Activated naive CD8-positive, alpha-beta T cell treated with anti-CD3 and anti-CD28 coated beads for 36 hours (primary cell): ENCODE results near the gene LGALSL. TPM values are rescaled to one million over a fixed set of nuclear protein-coding genes. Genes with fewer than 3 reads are reported as not detected.

Experiments
- DNase-seq: peaks from one replicate; pipeline ENCODE4 v3.0.0; 2021
- H3K27ac Mint-ChIP-seq: one replicate; pipeline ENCODE4 v1.8.0; 2022; ENCODE audit warnings: mild to moderate bottlenecking, moderate library complexity, mixed read lengths
- H3K27me3 Mint-ChIP-seq: one replicate; pipeline ENCODE4 v1.8.0; 2022; ENCODE audit warnings: mild to moderate bottlenecking, mixed read lengths
- H3K36me3 Mint-ChIP-seq: one replicate; pipeline ENCODE4 v1.8.0; 2021; ENCODE audit warnings: mild to moderate bottlenecking, mixed read lengths
- H3K4me1 Mint-ChIP-seq: one replicate; pipeline ENCODE4 v1.8.0; 2021; ENCODE audit warnings: mixed read lengths
- H3K4me3 Mint-ChIP-seq: one replicate; pipeline ENCODE4 v1.8.0; 2022; ENCODE audit warnings: mild to moderate bottlenecking, moderate library complexity, mixed read lengths
- H3K9me3 Mint-ChIP-seq: one replicate; pipeline ENCODE4 v1.8.0; 2022; ENCODE audit warnings: mixed read lengths
- total RNA-seq, 2 experiments: library from RNA; stranded (reverse); gene quantifications; one replicate each; pipeline ENCODE4 v1.2.3, GENCODE V29; 2021

The LGALSL gene
- total RNA-seq, 2 experiments from 2014 or later = 4.0 to 4.1 TPM

DNA sequence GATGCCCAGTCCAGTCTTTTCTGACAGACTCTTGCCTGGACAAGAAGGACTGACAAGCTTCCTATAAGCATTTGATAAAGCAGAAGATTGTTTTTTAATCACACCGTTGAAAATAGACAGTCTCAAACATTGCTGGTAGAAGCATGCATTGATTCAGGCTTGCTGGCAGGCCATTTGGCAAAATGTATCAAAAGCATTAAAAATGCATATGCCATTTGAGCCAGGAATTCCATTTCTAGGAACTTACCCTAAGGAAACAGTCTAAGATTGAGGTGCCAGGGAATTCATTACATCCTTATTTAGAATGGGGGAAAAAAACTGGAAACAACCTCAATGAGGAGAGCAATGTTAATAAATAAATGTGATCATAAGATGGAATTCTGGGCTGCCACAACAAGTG is 20.7 kb downstream of the LGALSL start:
- H3K4me3 Mint-ChIP-seq = no peak overlapping the region
- DNase-seq = no peak
- peaks cover 20% of the 10 kb centered on the region for H3K4me1 Mint-ChIP-seq
- H3K27ac Mint-ChIP-seq = no peak overlapping the region
- peaks cover 5% of the 10 kb centered on the region for H3K27me3 Mint-ChIP-seq
- no peaks in the 10 kb centered on the region for H3K36me3 Mint-ChIP-seq
- no peaks in the 10 kb centered on the region for H3K9me3 Mint-ChIP-seq

DNA sequence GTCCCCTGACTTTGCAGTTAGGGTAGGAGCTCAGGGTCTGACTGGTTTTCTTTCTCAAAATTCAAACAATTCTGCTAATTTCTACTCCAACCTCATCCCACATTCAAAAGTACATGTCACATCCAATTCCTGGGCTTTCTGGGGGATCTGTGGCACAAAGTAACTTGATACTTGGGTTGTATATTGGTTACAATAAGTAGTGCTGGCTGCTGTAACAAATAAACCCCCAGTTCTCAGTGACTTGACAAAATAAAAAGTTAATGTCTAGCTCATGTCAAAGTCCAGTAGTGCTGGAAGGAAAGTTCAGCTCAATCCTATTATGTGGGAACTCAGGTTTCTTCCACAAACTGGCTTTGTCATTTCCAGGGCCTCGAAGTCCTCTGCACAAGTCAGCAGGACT is 23.1 kb downstream of the LGALSL start:
- Mint-ChIP-seq H3K36me3 (no peaks in the 10 kb centered on the region), H3K27me3 (peaks cover 5% of the 10 kb centered on the region), H3K4me1 (peaks cover 23% of the 10 kb centered on the region), H3K9me3 (no peaks in the 10 kb centered on the region), H3K4me3 (no peak overlapping the region), H3K27ac (no peak overlapping the region)
- DNase-seq = no peak

DNA sequence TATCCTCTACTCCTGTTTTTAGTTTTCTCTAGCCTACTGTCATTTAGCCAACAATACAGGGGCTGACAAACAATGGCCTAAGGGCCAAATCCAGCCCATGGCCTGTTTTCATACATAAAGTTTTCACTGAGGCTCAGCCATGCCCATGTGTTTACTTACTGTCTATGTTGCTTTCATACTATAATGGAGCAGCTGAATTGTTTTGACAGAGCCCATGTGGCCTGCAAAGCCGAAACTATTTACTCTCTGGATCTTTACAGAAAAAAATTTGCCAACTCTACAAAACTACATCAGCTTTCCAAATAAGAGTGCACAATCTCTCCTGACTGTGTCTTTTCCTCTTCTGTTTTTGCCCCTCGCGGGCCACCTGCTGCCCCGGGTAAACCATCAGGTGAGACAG is 24.0 kb downstream of the LGALSL start:
- no peaks in the 10 kb centered on the region for H3K9me3 Mint-ChIP-seq
- no peak overlapping the region for H3K4me3 Mint-ChIP-seq
- H3K27me3 Mint-ChIP-seq = peaks cover 5% of the 10 kb centered on the region
- H3K36me3 Mint-ChIP-seq = no peaks in the 10 kb centered on the region
- no peak for DNase-seq
- no peak overlapping the region for H3K27ac Mint-ChIP-seq
- peaks cover 23% of the 10 kb centered on the region for H3K4me1 Mint-ChIP-seq

DNA sequence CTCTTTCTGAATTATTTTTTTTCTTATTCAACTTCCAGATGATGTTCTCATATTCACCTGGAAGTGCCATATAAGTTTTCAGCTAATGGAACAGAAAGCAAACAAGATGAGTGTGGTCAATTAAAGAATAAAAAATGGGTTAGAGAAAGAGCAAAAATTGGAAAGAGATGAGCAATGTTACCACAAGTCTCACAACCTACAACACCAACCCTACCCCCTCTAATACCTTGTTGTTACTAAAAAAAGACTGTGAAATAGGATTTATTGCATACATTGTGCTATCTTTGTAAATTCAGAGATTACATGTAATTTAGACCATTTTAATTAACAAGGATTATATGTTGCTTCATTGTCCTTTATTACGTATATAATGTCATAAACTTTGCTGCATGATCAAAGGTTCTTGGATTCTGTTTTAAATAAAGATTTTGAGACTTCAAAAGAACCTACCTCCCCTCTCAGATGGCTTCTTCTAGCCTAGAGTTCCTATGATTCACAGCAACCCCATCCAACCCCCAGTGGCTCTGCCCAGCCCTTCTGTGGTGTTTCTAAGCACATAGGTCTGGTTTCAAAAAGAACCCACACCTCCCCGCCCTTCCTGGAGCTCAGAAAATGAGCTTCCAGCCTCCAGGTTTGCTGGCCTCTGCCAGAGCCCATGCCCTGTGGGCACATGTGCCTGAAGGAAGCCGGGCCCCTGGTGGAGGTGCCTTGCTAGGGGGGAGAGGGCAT is 24.7 kb downstream of the LGALSL start:
- peak; percentile 40 for DNase-seq
- Mint-ChIP-seq H3K36me3 (no peaks in the 10 kb centered on the region), H3K4me3 (no peak overlapping the region), H3K9me3 (no peaks in the 10 kb centered on the region), H3K27ac (peak overlapping the region; percentile 59), H3K27me3 (peaks cover 5% of the 10 kb centered on the region), H3K4me1 (peaks cover 23% of the 10 kb centered on the region)

DNA sequence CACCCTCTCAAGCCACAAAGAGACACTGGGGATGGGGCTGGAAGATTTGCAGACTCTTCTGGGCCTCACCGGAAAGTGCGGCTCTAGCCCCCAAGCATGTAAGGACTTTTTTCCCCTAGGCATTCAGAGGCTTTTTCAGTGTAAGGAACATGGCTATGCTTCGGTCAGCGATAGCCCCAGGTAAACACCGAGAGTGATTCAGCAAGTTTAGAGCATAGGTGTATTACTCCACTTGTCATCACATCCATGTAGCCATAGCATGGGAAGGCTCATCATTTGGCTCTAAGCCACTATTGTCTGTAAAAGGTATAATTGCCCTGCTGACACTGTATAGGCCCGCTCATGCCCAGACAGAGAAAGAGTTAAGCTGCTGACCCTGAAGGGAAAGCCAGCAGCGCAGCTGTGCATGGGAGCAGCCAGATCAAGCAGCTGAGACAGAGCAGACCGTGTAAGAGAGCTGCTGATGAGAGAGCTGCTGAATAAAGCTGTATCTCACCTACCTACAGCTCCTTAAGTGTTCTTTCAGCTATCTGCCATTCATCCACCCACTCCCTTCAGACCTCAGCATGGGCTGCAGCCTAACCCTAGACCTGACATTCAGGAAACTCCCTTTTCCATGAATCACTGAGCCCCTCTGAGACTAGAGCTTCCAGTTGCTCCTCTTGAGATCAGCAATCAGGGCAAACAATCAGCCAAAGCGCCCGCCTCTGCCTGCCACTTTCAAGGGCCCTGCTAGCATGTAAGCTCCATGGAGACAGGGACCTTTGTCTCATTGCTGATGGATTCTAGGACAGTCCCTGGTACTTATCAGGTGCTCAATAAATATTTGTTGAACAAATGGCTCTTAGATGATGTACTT is 25.5 kb downstream of the LGALSL start:
- Mint-ChIP-seq H3K36me3 (no peaks in the 10 kb centered on the region), H3K27me3 (peaks cover 5% of the 10 kb centered on the region), H3K9me3 (no peaks in the 10 kb centered on the region), H3K27ac (peak overlapping the region; percentile 59), H3K4me1 (peaks cover 18% of the 10 kb centered on the region), H3K4me3 (no peak overlapping the region)
- no peak for DNase-seq

DNA sequence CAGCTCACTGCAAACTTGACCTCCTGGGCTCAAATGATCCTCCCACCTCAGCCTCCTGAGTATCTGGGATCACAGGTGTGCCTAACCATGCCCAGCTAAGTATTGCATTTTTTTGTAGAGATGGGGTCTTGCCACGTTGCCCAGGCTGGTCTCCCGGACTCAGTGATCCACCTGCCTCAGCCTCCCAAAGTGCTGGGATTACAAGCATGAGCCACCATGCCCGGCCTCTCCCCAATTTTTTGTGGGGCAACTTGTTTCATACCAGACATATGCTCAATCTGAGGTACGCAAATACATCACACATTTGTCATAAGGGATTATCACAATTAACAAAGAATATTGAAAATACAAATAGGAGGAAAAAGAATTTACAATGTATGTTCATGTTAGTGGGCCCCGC is 27.7 kb downstream of the LGALSL start:
- no peak for DNase-seq
- no peaks in the 10 kb centered on the region for H3K36me3 Mint-ChIP-seq
- no peaks in the 10 kb centered on the region for H3K9me3 Mint-ChIP-seq
- no peak overlapping the region for H3K27ac Mint-ChIP-seq
- H3K4me1 Mint-ChIP-seq = peaks cover 18% of the 10 kb centered on the region
- H3K4me3 Mint-ChIP-seq = no peak overlapping the region
- H3K27me3 Mint-ChIP-seq = peaks cover 4% of the 10 kb centered on the region

DNA sequence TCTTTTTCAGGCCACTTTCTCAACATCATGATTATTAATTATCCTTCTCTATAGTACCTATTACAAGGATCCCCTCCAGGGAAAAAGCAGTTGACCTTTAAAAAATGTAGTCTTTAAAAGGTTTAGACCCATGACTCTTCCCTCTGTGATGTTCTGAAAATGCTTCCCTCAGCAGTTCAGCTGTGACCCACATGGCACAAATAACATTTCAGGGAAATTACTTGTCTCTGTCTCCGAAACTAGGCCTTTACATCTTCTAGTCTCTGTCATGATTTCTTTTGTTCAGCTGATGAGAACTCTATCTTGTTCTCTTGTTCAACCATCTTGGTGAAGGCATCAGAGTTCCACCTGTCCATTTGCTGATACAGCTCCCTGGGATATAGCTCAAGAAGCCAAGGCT is 28.3 kb downstream of the LGALSL start:
- Mint-ChIP-seq H3K36me3 (no peaks in the 10 kb centered on the region), H3K27me3 (peaks cover 8% of the 10 kb centered on the region), H3K4me1 (peaks cover 18% of the 10 kb centered on the region), H3K4me3 (no peak overlapping the region), H3K27ac (no peak overlapping the region), H3K9me3 (no peaks in the 10 kb centered on the region)
- no peak for DNase-seq

DNA sequence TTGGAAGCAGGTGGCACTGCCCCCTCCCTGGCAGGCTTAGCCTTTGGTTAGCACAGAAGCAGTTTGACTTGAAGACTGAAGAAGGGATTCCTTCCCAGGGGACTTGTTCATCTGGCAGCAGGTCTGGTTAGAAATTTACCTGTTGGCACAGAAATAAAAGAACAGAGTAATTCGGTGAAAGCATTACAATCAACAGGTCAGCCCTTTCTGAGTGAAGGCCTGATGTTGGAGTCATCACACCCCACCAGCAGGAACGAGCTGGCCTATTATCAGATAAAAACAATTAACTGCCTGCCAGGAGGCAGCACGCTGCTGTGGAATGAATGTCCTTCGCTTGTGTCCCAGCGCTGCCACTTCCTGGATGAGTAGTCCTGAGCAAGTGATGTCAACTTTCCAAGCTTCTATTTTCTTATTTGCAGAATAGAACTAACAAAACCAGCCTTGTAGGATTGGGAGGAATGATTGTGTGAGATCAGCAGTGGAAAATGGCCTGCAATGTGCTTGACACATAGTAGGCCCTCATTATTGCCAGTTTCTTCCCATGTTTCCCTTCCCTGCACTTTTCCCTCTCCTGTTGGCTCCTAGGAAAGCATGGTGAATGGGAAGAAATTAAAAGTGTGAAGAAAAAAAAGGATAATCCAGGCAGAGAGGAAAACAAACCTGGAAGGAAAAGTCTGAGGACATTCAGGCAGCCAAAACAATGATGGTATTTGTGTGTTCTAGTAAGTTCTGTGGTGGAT is 29.0 kb downstream of the LGALSL start:
- DNase-seq = no peak

DNA sequence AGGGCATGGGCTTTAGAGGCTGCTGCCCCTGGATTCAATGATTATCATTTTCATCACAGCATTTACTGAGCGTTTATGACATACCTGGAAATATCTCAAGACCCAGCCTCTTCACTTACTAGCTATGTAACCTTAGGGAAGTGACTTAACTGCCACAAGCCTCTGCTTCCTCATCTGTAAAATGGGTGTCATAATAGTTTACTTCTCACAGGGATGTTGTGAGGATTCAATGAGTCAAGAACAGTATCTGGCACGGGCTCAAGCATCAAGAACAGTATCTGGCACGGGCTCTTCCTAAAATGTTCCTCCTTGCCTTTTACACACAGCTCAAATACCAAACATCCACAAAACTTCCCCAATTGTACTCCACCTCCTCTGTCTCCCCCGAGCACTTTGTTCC is 31.4 kb downstream of the LGALSL start:
- Mint-ChIP-seq H3K4me3 (no peak overlapping the region), H3K27me3 (peaks cover 8% of the 10 kb centered on the region), H3K27ac (no peak overlapping the region), H3K9me3 (no peaks in the 10 kb centered on the region), H3K4me1 (peaks cover 7% of the 10 kb centered on the region), H3K36me3 (no peaks in the 10 kb centered on the region)
- DNase-seq = no peak

More for the DNA sequence above, 29.0 kb downstream of the LGALSL start:
- Mint-ChIP-seq H3K4me3 (no peak overlapping the region), H3K36me3 (no peaks in the 10 kb centered on the region), H3K4me1 (peaks cover 18% of the 10 kb centered on the region), H3K27me3 (peaks cover 8% of the 10 kb centered on the region), H3K27ac (no peak overlapping the region), H3K9me3 (no peaks in the 10 kb centered on the region)

DNA sequence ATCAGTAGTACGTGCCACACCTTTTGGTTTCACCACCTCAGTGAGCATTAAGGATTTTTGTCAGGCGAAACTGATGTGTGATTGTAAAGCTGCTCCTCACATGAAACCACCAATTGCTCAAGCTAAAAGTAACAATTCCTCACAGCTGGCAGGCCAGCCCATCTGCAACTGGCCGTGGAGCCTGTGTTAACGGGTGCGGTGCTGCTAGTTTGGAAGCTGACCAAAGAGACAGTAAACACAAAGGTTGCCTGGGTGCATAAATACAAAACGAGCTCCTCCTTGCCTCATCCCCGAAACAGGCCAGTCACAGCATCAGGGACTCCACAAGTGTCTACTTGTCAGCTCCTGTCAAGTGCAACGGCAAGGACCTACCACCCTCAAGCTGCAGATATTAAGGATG is 32.0 kb downstream of the LGALSL start:
- Mint-ChIP-seq H3K27ac (no peak overlapping the region), H3K4me3 (no peak overlapping the region), H3K4me1 (peaks cover 7% of the 10 kb centered on the region), H3K36me3 (no peaks in the 10 kb centered on the region), H3K9me3 (no peaks in the 10 kb centered on the region), H3K27me3 (peaks cover 8% of the 10 kb centered on the region)
- DNase-seq = no peak

DNA sequence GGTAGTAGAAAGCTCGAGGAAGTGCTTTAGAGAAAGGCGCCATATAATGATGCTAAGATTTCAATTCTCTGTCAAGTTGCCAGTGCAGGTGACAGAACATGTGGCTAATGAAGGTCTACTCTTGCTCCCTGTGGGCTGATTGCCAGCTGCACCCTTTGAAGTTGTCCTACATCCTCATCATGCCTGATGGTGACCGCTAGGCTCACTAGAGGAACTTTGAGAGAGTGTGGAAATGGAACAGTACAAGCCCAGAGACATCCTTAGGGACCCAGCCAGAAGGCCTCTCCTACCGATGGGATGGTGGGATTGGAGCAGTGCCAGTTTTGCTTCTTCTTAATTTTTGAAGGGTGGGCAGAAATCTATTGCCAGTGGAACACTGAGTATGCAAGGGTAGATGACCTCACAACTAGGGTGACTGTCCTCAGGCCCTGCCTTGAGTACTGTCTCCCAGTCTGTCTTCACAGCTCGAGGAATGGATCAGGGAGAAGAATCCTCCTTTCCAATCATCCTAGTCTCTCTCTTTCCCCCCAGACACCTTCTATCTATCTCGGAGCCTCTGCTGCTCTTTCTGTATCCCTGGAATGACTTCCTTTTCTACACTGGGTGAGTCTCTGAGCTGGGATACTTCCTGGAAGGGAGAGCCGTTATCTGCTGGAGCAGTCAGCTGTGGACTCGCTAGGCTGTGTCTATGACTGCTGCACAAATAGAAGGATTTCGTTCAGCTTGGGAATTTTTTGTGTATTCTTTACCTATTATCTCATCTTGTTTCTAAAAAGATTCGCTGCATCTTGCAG is 33.5 kb downstream of the LGALSL start:
- Mint-ChIP-seq H3K4me3 (no peak overlapping the region), H3K4me1 (peaks cover 7% of the 10 kb centered on the region), H3K9me3 (no peaks in the 10 kb centered on the region), H3K27ac (no peak overlapping the region), H3K36me3 (no peaks in the 10 kb centered on the region), H3K27me3 (peaks cover 8% of the 10 kb centered on the region)
- DNase-seq = no peak

DNA sequence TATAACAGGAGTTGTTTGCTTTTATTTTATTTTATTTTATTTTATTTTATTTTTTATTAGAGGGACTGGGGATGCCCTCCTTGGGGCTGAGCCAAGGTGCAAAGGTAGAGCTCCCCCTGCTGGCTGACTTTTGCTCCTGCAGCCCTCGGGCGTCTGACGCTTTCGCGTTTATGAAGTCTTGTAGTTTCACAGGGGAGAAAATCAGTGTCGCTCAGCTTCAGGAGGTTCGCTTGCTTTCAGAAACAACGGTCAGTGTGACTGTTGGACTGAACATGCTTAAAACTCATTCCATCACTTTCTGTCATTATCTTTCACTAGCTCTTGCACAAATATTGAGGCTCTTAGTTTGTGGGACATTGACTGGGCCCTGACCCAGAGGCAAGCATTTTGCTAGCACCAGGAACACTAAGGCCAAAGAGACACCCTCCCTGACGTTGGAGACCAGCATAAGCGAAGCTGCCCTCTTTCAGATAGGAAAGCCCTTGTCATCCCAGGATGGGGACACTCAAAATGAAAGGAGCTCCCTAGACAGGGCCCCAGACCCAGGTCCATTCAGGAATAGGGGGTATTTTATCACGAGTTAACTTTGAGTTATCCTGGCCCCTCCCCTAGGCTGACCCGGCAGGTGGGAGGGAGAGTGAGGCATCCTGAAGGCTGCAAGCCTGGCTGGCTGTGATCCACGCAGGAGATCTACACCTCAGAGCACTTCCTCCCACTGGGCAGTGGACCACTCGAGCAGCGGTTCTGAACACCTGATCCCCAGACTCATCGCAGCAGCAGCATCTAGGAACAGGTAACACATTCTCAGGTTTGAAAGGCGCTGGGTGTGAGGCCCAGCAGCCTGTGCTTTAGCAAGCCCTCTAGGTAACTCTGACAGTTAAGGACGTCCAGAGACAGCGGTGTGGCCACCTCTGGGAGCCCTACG is 34.4 kb downstream of the LGALSL start:
- Mint-ChIP-seq H3K27me3 (peaks cover 8% of the 10 kb centered on the region), H3K27ac (no peak overlapping the region), H3K4me3 (no peak overlapping the region)

DNA sequence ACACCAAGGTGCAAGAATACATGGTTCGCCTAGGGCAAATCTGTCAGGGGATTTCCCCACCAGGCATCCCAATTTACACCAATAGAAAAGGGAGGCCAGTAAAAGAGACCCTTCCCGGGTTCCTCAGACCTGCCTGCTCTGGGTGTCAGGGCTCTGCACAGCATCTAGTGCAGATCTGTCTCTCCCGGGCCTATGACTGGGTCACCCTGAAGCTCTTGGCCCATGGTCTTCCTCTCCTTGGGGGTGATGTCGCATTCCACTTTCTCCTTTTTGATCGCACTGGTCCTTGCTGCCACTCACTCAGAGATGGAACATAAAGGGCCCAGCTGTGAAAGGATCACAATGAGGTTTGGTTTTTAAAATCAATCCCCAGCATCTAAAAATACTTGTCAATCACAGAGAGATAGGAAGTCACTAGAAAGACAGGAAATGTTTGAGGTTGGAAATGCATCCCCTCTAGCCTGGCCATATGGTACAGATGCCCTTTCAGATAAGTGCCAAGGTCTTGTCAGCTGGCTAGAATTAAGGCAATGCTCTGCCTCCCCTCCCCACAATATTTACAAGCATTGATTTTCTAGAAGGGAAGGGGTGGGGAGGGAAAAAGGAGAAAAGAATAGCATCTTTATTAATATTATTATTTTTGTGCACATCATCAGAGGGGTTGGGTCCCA is 35.3 kb downstream of the LGALSL start:
- H3K4me3 Mint-ChIP-seq = no peak overlapping the region
- no peak overlapping the region for H3K27ac Mint-ChIP-seq
- H3K9me3 Mint-ChIP-seq = no peaks in the 10 kb centered on the region

More for the DNA sequence above, 34.4 kb downstream of the LGALSL start:
- Mint-ChIP-seq H3K4me1 (peaks cover 7% of the 10 kb centered on the region), H3K36me3 (no peaks in the 10 kb centered on the region), H3K9me3 (no peaks in the 10 kb centered on the region)
- peak; percentile 70 for DNase-seq

More for the DNA sequence above, 35.3 kb downstream of the LGALSL start:
- peaks cover 12% of the 10 kb centered on the region for H3K27me3 Mint-ChIP-seq
- no peak for DNase-seq
- peaks cover 9% of the 10 kb centered on the region for H3K4me1 Mint-ChIP-seq
- no peaks in the 10 kb centered on the region for H3K36me3 Mint-ChIP-seq
